GM15510 (cell line): ENCODE results near the gene ZMAT5.

Source experiments
- POLR2A ChIP-seq: IDR thresholded peaks from 3 replicates; pipeline ENCODE4 v1.6.1; 2011; ENCODE audit warnings: borderline replicate concordance; ENCODE audit not compliant: insufficient read length; ENCODE audit errors: extremely low read depth

The ZMAT5 gene, protein sequence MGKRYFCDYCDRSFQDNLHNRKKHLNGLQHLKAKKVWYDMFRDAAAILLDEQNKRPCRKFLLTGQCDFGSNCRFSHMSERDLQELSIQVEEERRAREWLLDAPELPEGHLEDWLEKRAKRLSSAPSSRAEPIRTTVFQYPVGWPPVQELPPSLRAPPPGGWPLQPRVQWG

DNA sequence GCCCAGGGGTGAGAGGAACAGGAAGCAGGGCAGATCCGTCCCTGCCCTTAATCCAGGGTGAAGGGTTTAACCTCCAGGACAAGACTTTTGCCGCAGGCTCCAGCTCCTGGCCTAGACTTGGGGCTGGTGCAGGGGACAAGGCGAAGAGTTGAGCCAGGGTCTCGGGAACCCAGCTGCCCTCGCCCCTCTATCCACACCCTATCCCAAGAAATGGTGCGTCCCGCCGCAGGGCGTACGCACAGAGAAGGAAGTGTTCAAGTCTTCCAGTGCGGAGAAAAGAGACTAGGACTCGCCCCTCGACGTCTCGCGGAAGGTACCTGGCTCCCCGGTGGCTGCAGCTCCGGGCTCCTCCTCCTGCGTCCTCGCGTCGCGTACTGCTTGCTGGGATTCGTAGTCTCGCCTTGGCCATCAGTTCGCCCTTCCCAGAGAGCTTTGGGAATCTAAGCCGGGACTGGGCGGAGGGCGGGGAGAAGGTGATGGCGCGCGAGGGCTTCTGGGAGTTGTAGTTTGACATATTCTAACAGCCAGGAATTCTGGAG, at the start of gene ZMAT5:
Gene ZMAT5 (minus strand): TSS at position 376 of the 539 bp plus-strand sequence. CDS start 18,463 bp downstream, outside the sequence.
- TF ChIP-seq POLR2A: peak; percentile 67

DNA sequence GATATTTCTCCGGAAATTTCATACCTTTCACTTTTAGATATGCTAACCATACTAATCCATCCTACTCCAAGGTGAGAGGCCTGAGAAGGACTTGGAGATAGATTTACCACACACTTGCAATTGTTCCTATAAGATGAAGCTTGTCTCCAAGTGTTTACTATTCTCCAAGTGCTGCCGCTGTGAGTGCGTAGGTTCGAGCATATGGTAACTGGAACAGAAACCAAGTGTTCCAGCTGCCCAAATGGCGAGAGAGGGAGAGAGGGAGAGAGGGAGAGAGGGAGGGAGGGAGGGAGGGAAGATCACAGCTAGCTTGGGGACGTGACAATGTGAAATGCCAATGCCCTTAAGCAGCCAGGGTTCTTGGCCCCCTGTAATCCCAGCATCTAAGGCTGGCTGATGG, 49.7 kb upstream of the ZMAT5 start:
- no peak for TF ChIP-seq POLR2A

DNA sequence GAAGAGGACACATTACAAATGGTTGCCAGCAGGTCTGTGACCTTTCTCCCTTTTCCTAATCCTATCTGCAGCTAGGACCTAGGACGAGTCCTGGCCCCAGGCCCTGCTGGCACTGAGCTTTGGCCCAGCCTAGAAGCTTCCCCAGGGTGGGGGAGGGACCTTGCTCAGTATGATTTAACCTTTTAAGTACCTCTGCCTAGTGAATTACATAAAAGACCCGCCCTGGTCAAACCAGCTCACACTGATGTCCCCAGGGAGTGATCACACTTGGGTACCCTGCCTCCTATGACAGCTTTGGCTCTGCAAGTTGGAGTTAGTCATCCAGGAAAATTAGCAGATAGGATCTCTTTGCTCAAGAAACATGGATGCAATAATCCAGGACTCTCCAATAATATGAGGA, 49.3 kb upstream of the ZMAT5 start:
- no peak for TF ChIP-seq POLR2A

DNA sequence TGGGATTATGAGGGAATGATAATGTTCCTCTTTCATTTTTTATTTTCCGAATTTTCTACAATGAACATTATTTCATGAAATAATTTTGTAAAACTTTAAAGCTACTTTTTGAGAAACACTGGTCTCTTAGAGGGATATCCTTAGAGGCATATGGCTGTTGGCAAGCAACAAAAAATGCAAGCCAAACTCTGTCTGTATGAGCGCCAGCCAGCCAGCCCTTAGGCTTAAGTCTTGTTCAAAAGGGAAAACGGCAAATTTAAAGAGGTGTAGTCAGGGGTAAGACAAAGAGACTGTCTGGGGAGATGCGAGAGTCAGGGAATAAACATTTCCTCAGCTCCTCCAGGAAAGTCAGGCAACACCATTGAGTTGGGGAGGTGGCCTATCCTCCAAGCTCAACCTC, 48.8 kb upstream of the ZMAT5 start:
- TF ChIP-seq POLR2A: no peak

DNA sequence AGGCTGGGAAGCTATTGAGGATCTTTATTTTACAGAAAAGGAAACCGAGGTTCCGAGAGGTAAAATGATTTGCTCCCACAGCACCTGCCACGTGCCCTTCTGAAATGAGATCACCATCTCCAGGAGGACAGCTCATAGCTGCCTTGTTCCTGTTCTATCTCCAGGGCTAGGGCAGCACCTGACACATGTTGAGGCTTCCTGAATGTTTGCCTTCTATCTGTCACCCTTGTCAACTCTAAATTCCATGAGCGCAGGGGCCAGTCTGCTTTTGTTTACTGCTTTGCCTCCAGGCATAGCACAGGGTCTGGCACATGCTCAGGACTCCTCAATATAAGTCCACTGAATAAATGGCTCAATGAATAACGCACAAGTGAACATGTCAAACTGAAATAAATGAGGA, 47.2 kb upstream of the ZMAT5 start:
- TF ChIP-seq POLR2A: no peak

DNA sequence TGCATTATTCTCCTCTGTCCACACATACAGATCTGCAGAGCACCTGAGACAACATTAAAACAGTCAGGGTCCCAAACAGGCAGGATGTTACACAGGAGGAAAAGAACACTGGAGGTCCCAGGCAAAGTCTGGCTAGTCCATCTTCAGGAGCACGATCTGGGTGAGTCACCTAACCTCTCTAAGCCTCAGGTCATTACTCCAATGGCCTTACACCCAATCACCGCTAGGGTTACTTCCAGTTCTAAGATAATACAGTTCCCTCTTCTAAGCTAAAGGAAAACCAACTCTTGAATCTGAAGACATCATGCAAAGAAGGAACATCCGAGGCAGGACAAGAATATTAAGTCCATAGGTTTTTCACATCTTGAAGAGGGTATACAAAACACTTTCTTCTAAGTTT, 46.8 kb upstream of the ZMAT5 start:
- no peak for TF ChIP-seq POLR2A

DNA sequence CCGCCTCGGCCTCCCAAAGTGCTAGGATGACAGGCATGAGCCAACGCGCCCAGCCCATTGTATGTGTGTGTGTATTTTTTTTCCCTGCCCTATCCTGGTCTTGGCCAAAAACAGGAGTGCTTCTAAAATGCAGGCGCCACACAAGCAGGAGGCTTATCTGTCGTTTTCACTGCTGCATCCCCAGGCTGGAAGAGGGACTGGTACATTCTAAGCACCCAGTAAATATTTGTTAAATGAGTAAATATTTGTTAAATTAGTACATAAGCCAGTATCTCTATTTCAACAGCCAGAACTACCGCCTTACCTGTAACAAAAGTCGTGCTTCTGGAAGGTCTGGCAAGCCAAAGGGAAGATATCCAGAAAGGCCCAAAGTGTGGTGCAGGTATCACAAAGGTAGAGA, 46.3 kb upstream of the ZMAT5 start:
- no peak for TF ChIP-seq POLR2A

DNA sequence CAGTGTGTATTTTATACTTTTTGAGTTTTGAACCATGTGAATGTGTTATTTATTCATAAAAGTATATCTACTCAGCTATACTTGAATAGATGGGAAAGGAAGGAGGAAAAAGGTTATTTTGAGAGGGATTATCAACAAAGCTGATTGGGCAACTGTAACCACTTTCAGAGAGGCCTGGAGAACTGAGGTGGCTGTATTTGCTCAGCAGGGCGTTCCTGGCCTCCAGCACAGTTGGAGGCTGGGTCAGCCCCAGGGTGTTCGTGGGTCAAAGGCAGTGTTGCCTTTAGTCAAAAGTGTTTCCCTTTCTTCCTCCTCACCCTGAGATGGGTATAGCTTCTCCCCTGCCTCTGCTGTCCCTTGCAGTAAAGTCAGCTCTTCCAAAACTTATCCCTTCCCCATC, 44.6 kb upstream of the ZMAT5 start:
- no peak for TF ChIP-seq POLR2A

DNA sequence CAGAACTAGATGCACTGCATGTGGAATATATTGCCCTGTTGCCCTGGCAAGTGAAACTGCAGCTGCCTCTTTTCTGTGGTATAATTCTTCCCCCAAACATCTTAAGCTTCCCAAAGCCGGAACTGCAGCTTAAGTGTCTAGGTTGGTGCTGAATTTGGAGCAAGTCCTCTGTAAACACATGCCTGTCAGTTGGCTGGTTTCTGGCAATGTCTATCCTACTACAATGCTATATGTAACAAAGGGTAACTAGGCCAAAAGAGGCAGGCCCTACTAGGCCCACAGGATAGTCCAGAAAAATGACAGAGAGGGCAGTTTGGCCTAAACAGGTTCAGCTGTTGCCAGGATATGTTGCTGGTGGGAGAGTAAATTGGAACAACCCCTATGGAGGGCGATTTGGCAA, 43.4 kb upstream of the ZMAT5 start:
- TF ChIP-seq POLR2A: no peak

DNA sequence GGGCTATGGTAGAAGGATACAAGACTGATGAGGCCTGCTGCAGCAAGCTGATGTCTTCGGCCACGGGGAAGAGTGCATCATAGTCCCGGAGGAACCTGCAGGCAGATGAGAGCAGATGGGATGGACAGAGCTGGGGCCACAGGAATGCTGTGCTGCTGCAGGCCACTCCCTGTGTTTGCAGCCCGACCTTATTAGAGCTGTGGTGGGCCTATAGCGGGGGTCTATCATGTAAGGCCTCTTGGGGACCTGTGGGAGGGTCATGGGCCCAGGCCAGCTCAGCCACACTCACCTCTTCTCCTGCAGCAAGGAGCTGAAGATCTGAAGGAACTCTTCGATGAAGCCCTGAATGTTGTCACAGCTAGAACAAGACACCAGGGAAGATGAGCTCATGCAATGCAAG, 39.4 kb upstream of the ZMAT5 start:
- no peak for TF ChIP-seq POLR2A

DNA sequence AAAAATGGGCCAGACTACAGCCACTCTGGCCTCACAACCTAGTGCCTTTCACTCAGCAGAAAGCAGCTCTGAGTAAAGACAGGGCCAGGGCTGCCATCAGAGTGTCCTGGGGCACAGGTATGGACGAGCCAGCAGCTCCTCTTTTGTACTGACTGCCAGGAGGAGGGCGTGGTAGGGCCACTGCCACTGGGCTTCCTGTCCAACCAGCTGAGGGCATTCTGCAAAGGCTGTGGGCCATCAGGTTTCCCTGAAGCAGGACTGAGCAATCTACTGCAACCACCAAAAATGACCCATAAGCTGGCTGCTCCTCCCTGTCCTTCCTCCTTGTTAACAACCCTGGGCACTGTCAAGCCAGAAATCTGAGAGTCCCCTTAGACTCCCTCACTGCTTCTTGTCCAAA, 38.2 kb upstream of the ZMAT5 start:
- TF ChIP-seq POLR2A: no peak

DNA sequence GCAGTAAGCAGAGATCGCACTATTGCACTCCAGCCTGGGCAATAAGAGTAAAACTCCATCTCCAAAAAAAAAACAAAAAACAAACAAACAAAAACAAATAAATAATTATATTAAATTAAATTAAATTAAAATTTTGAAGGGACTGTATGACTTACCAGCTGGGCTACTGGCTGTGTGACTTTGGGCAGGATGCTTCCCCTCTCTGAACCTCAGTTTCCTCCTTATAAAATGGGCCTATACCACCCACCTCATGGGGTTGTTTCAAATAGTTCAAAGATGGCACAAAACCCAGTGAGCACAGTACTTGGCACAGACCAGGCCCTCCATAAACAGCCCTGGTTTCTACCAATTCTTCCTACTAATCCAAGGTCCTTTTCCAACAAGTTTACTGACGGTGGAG, 36.4 kb upstream of the ZMAT5 start:
- no peak for TF ChIP-seq POLR2A

DNA sequence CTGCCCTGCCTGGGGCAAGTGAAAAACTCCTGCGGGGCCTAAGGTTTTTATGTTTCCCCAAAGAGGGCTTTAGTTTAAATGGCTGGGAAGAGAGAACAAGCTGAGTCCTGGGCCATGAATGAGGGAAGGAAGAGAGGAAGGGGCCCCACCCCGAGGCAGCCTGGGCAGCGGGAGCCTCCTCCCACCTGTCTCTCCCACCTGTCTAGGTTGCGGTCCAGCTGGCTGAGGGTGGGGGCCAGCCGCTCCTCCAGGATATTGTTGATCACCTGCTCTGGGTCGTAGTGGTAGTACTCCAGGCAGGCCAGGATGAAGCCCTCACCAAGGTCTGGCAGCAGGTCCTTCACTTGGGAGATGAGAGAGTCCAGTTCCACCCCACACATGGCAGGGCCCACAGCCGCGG, 35.0 kb upstream of the ZMAT5 start:
- no peak for TF ChIP-seq POLR2A

DNA sequence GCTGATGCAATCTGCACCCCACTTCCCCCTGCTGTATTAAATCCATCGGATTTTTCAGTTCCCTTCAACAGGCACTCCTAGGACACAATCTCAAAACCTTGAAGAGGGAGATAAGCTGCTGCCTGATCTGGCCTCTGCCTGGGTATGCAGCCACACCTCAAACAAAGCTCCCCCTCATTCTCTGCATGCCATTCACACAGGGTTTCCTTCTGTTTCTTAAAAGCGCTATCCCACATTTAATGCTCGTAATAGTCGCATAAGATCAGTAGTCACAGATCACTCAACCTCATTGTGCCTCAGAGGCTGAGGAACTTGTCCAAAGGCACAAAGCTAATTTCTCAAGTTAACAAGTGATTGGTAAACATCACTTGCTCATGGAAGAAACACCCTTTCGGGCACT, 34.3 kb upstream of the ZMAT5 start:
- TF ChIP-seq POLR2A: no peak

DNA sequence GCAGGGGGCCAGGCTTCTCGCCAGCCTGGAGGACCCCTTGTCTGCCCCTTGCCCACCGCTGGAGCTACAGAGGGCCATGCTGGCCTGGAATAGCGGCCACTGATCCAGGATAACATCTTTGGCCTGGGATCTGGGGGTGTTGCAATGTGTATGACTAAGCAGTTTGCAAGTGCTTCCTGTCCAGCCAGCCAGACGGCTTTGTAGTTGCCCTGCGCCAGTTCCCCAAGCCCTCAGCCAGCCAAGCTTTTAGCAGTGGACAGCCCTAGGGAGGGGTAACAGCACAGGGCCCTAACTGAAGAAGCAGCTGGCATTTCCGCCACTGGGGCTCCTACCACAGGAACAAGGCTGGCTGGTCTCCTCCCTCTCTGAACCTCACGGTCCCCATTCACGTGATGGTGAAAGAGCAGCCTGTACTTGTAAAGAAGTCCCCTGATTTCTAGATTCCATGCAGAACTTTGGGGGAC, 32.4 kb upstream of the ZMAT5 start:
- TF ChIP-seq POLR2A: no peak

DNA sequence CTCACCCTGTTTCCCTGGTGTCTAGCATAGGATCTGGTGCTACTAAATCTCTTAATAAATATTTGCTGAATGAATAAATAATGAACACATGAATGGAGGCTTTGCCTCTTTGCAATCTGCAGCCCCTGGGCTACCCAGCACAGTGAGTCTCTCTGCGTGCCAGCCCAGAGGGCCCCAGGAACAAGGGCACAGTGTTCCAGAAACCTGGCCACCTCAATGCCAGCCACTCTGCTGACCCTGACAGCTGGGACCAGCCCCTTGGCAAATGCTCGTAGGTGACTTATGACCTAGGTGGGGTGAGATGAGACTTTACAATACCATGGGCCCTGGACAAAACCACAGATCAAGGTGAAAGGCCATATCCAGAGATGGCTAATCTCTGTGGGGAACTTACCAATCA, 32.0 kb upstream of the ZMAT5 start:
- TF ChIP-seq POLR2A: no peak

DNA sequence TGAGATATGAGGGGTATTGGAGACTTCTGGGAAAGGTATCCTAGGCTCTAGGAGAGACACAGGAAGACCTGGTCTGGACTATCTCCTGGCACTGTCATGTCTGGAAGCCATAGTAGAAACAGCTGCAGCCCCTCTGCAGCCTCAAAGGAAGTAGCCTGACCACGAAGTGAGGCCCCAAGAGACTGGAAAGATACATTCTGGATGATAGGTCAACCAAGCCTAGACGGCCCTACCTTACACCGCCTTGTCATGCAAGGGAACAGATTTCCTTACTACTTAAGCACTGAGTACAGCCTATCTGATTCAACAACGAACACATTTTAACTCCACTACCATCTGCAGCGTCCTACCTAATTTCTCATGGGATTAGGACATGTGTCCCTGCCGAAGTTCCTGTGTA, 31.5 kb upstream of the ZMAT5 start:
- TF ChIP-seq POLR2A: no peak
